Activated naive CD8-positive, alpha-beta T cell treated with anti-CD3 and anti-CD28 coated beads, Interleukin-2, amount 50 U/mL, for 24 hours (primary cell): ENCODE data around the gene ULK4.
"Not testable (repeated sequence)": the region's sequence is repeated elsewhere in the genome, so short reads cannot be mapped to it uniquely, and the experiment has no call there.

Experiments used
- ATAC-seq: fragments of 150-1000 bp; cut with Tn5 transposase; one replicate; pipeline ENCODE4 v1.10.0; 2021
- DNase-seq: peaks from one replicate; pipeline ENCODE4 v3.0.0; 2021
- H3K27ac Mint-ChIP-seq: one replicate; pipeline ENCODE4 v1.8.0; 2021; ENCODE audit warnings: mild to moderate bottlenecking, mixed read lengths
- H3K27me3 Mint-ChIP-seq: one replicate; pipeline ENCODE4 v1.8.0; 2021; ENCODE audit warnings: mixed read lengths
- H3K36me3 Mint-ChIP-seq: one replicate; pipeline ENCODE4 v1.8.0; 2021; ENCODE audit warnings: low read depth, mixed read lengths
- H3K4me1 Mint-ChIP-seq: one replicate; pipeline ENCODE4 v1.8.0; 2021; ENCODE audit warnings: mixed read lengths
- H3K4me3 Mint-ChIP-seq: one replicate; pipeline ENCODE4 v1.8.0; 2021; ENCODE audit warnings: mild to moderate bottlenecking, moderate library complexity, mixed read lengths
- H3K9me3 Mint-ChIP-seq: one replicate; pipeline ENCODE4 v1.8.0; 2021; ENCODE audit warnings: mixed read lengths

The ULK4 gene

GRCh38 chr3:41866298-41866697, 95.6 kb downstream of the ULK4 start:
- Mint-ChIP-seq H3K27me3 (no peaks in the 10 kb centered on the region), H3K36me3 (peaks cover 7% of the 10 kb centered on the region), H3K27ac (no peak overlapping the region), H3K4me1 (no peaks in the 10 kb centered on the region), H3K9me3 (no peaks in the 10 kb centered on the region), H3K4me3 (no peak overlapping the region)
- ATAC-seq, result no peak
- DNase-seq, result no peak

- H3K4me1 Mint-ChIP-seq, result no peaks in the 10 kb centered on the region
- H3K4me3 Mint-ChIP-seq, result no peak overlapping the region
- peaks cover 5% of the 10 kb centered on the region for H3K9me3 Mint-ChIP-seq
- ATAC-seq, result no peak
- H3K27me3 Mint-ChIP-seq, result no peaks in the 10 kb centered on the region
- peaks cover 3% of the 10 kb centered on the region for H3K36me3 Mint-ChIP-seq
- no peak overlapping the region for H3K27ac Mint-ChIP-seq
- no peak for DNase-seq
Measured at GRCh38 chr3:41863024-41863423, 98.9 kb downstream of the ULK4 start.

- H3K4me1 Mint-ChIP-seq, H3K27ac Mint-ChIP-seq, DNase-seq, H3K36me3 Mint-ChIP-seq, ATAC-seq, H3K9me3 Mint-ChIP-seq, H3K27me3 Mint-ChIP-seq, H3K4me3 Mint-ChIP-seq: not testable (repeated sequence)
Measured at GRCh38 chr3:41860489-41860888, 101.4 kb downstream of the ULK4 start.

- no peaks in the 10 kb centered on the region for H3K4me1 Mint-ChIP-seq
- no peak overlapping the region for H3K27ac Mint-ChIP-seq
- DNase-seq (no peak), ATAC-seq (no peak)
- no peaks in the 10 kb centered on the region for H3K27me3 Mint-ChIP-seq
- H3K9me3 Mint-ChIP-seq, result peaks cover under 1% of the 10 kb centered on the region
- H3K4me3 Mint-ChIP-seq, result no peak overlapping the region
- peaks cover 9% of the 10 kb centered on the region for H3K36me3 Mint-ChIP-seq
Measured at GRCh38 chr3:41854956-41855355, 106.9 kb downstream of the ULK4 start.

GRCh38 chr3:41853540-41854196, 108.2 kb downstream of the ULK4 start:
- DNase-seq (no peak), ATAC-seq (no peak)
- Mint-ChIP-seq H3K4me3 (no peak overlapping the region), H3K27ac (no peak overlapping the region), H3K4me1 (peaks cover 7% of the 10 kb centered on the region), H3K9me3 (no peaks in the 10 kb centered on the region), H3K36me3 (peaks cover 9% of the 10 kb centered on the region), H3K27me3 (no peaks in the 10 kb centered on the region)

- Mint-ChIP-seq H3K36me3 (peaks cover 13% of the 10 kb centered on the region), H3K9me3 (no peaks in the 10 kb centered on the region), H3K4me1 (peaks cover 20% of the 10 kb centered on the region), H3K27me3 (no peaks in the 10 kb centered on the region), H3K4me3 (no peak overlapping the region), H3K27ac (peak overlapping the region; percentile 69)
- DNase-seq (no peak), ATAC-seq (peak; percentile 65)
Measured at GRCh38 chr3:41848753-41849574, 112.9 kb downstream of the ULK4 start.

GRCh38 chr3:41847679-41848078, 114.2 kb downstream of the ULK4 start:
- DNase-seq (no peak), ATAC-seq (no peak)
- Mint-ChIP-seq H3K36me3 (peaks cover 19% of the 10 kb centered on the region), H3K9me3 (peaks cover 5% of the 10 kb centered on the region), H3K4me3 (no peak overlapping the region), H3K27ac (no peak overlapping the region), H3K4me1 (peaks cover 20% of the 10 kb centered on the region), H3K27me3 (no peaks in the 10 kb centered on the region)

- DNase-seq (no peak), ATAC-seq (peak; percentile 64)
- H3K36me3 Mint-ChIP-seq, result peaks cover 21% of the 10 kb centered on the region
- no peak overlapping the region for H3K4me3 Mint-ChIP-seq
- H3K27me3 Mint-ChIP-seq, result no peaks in the 10 kb centered on the region
- no peak overlapping the region for H3K27ac Mint-ChIP-seq
- H3K4me1 Mint-ChIP-seq, result peaks cover 20% of the 10 kb centered on the region
- H3K9me3 Mint-ChIP-seq, result peaks cover 10% of the 10 kb centered on the region
Measured at GRCh38 chr3:41846850-41847249, 115.1 kb downstream of the ULK4 start.

- H3K27me3 Mint-ChIP-seq, result no peaks in the 10 kb centered on the region
- H3K9me3 Mint-ChIP-seq, result peaks cover 10% of the 10 kb centered on the region
- peaks cover 20% of the 10 kb centered on the region for H3K36me3 Mint-ChIP-seq
- DNase-seq, result no peak
- no peak for ATAC-seq
- H3K27ac Mint-ChIP-seq, result no peak overlapping the region
- peaks cover 20% of the 10 kb centered on the region for H3K4me1 Mint-ChIP-seq
- no peak overlapping the region for H3K4me3 Mint-ChIP-seq
Measured at GRCh38 chr3:41845826-41846225, 116.1 kb downstream of the ULK4 start.

GRCh38 chr3:41844256-41844655, 117.6 kb downstream of the ULK4 start:
- Mint-ChIP-seq H3K4me1 (peaks cover 19% of the 10 kb centered on the region), H3K9me3 (peaks cover 10% of the 10 kb centered on the region), H3K36me3 (peaks cover 20% of the 10 kb centered on the region)
- not testable (repeated sequence) for H3K27ac Mint-ChIP-seq, DNase-seq, H3K27me3 Mint-ChIP-seq, ATAC-seq, H3K4me3 Mint-ChIP-seq

GRCh38 chr3:41840936-41841668, 120.8 kb downstream of the ULK4 start:
- Mint-ChIP-seq H3K4me1 (peaks cover 18% of the 10 kb centered on the region), H3K9me3 (peaks cover 10% of the 10 kb centered on the region), H3K36me3 (peaks cover 20% of the 10 kb centered on the region)
- not testable (repeated sequence) for ATAC-seq, DNase-seq, H3K27me3 Mint-ChIP-seq, H3K27ac Mint-ChIP-seq, H3K4me3 Mint-ChIP-seq

- no peak for DNase-seq
- Mint-ChIP-seq H3K36me3 (peaks cover 27% of the 10 kb centered on the region), H3K4me1 (peaks cover 15% of the 10 kb centered on the region), H3K4me3 (no peak overlapping the region), H3K27me3 (no peaks in the 10 kb centered on the region), H3K9me3 (peaks cover 5% of the 10 kb centered on the region), H3K27ac (peak overlapping the region; percentile 52)
- ATAC-seq, result peak; percentile 87
Measured at GRCh38 chr3:41836360-41837134, 125.4 kb downstream of the ULK4 start.

GRCh38 chr3:41833628-41834027, 128.3 kb downstream of the ULK4 start:
- Mint-ChIP-seq H3K4me1 (peaks cover 15% of the 10 kb centered on the region), H3K4me3 (no peak overlapping the region), H3K27me3 (no peaks in the 10 kb centered on the region), H3K27ac (no peak overlapping the region), H3K9me3 (peaks cover 10% of the 10 kb centered on the region), H3K36me3 (peaks cover 31% of the 10 kb centered on the region)
- DNase-seq (no peak), ATAC-seq (no peak)

- no peaks in the 10 kb centered on the region for H3K4me1 Mint-ChIP-seq
- H3K27ac Mint-ChIP-seq, result no peak overlapping the region
- H3K36me3 Mint-ChIP-seq, result peaks cover 5% of the 10 kb centered on the region
- H3K27me3 Mint-ChIP-seq, result no peaks in the 10 kb centered on the region
- H3K9me3 Mint-ChIP-seq, result no peaks in the 10 kb centered on the region
- ATAC-seq (no peak), DNase-seq (no peak)
- H3K4me3 Mint-ChIP-seq, result no peak overlapping the region
Measured at GRCh38 chr3:41819236-41819635, 142.7 kb downstream of the ULK4 start.
